HepG2 (cell line): ENCODE data around the gene APC2. TPM values are rescaled to one million over a fixed set of nuclear protein-coding genes. Genes with fewer than 3 reads are reported as not detected.

Experiments
- ATAC-seq: fragments of 200-7000 bp; cut with Tn5 transposase; 3 replicates; pipeline ENCODE4 v1.9.1; 2020; ENCODE audit warnings: mild to moderate bottlenecking, moderate library complexity
- BruUV-seq: library from RNA; stranded (reverse); fragments of 400-500 nt; replicated peaks from 2 replicates; lab custom pipeline; 2021; lab: Mats Ljungman, UMichigan
- CTCF ChIA-PET: fragments of 300-600 bp; formaldehyde crosslinking; extraction: SDS; loops from one replicate; lab custom pipeline; 2021; ENCODE audit warnings: low total read pairs, inconsistent platforms, low intra/inter-chr PET ratio; lab: Yijun Ruan, JAX
- POLR2A ChIA-PET: fragments of 350-600 bp; sonication (Branson Sonifier 250); formaldehyde crosslinking; loops from one replicate; lab custom pipeline; 2020; ENCODE audit warnings: antibody characterized with exemption, inconsistent platforms; lab: Yijun Ruan, JAX
- DNase-seq: peaks from one replicate; pipeline ENCODE4 v3.0.0-alpha.2; 2015; ENCODE audit warnings: low spot score
- FAIRE-seq: peaks from 3 replicates; lab custom pipeline; 2011; peaks lifted over from hg19 to GRCh38; lab: Jason Lieb, UNC
- H2AFZ ChIP-seq: one replicate; pipeline ENCODE4 v1.6.1; 2011; ENCODE audit warnings: low read length, inconsistent platforms
- H3K27ac ChIP-seq: fragments of 300-600 bp; 3 replicates; pipeline ENCODE4 v1.8.0; 2011; ENCODE audit warnings: mixed run types, mild to moderate bottlenecking, mixed read lengths, low read length, inconsistent platforms; ENCODE audit not compliant: insufficient read depth; ENCODE audit errors: extremely low read length
- H3K27me3 ChIP-seq, 2 experiments: fragments of 200-600 bp in 1 of 2; 2 replicates in 1 of 2; 3 replicates in 1 of 2; pipeline versions ENCODE4 v1.6.0 to v1.8.0; 2011; ENCODE audit warnings: low read length in 2 of 2, mild to moderate bottlenecking in 2 of 2, moderate library complexity in 2 of 2, inconsistent platforms in 1 of 2; ENCODE audit not compliant: insufficient read depth in 2 of 2, control insufficient read depth in 1 of 2
- H3K36me3 ChIP-seq, 2 experiments: fragments of 200-600 bp in 1 of 2; replicated peaks in 1 of 2; 2 replicates in 1 of 2; 3 replicates in 1 of 2; pipeline versions ENCODE4 v1.5.1 to v1.8.0; 2011; ENCODE audit warnings: low read length in 2 of 2, inconsistent platforms in 1 of 2; ENCODE audit not compliant: insufficient read depth in 2 of 2, control insufficient read depth in 1 of 2
- H3K4me1 ChIP-seq: 2 replicates; pipeline ENCODE4 v1.5.1; 2012; ENCODE audit warnings: low read length, inconsistent platforms; ENCODE audit not compliant: insufficient read depth
- H3K4me2 ChIP-seq: 2 replicates; pipeline ENCODE4 v1.6.0; 2011; ENCODE audit warnings: low read depth, low read length, inconsistent platforms
- H3K4me3 ChIP-seq, 3 experiments: fragments of 200-600 bp in 1 of 3; sonication (generic), shearing (Covaris generic) in 1 of 3; replicated peaks in 1 of 3; 2 replicates each; pipeline ENCODE4 v1.5.1; 2011 to 2016; ENCODE audit warnings: low read length in 3 of 3, inconsistent platforms in 2 of 3, low read depth in 2 of 3, mild to moderate bottlenecking in 2 of 3, control low read depth in 1 of 3, mixed read lengths in 1 of 3; ENCODE audit not compliant: insufficient read depth in 1 of 3
- H3K79me2 ChIP-seq: one replicate; pipeline ENCODE4 v1.6.1; 2011; ENCODE audit warnings: low read length, inconsistent platforms; ENCODE audit not compliant: insufficient read depth
- H3K9ac ChIP-seq: 2 replicates; pipeline ENCODE4 v1.6.0; 2011; ENCODE audit warnings: mild to moderate bottlenecking, low read depth, low read length, inconsistent platforms; ENCODE audit not compliant: insufficient read depth
- H3K9me3 ChIP-seq: 2 replicates; pipeline ENCODE4 v1.5.1; 2012; ENCODE audit warnings: mild to moderate bottlenecking, low read length
- H4K20me1 ChIP-seq: 2 replicates; pipeline ENCODE4 v1.6.0; 2011; ENCODE audit warnings: inconsistent platforms, mild to moderate bottlenecking, low read length, moderate library complexity; ENCODE audit not compliant: insufficient read depth
- GABPB1 ChIP-seq: IDR thresholded peaks from 2 replicates; pipeline ENCODE4 v1.6.1; 2016; ENCODE audit warnings: mild to moderate bottlenecking, missing genetic modification reagents, moderate library complexity, missing compliant biosample characterization
- IRF2 ChIP-seq: IDR thresholded peaks from 2 replicates; pipeline ENCODE4 v1.6.1; 2018; ENCODE audit warnings: missing genetic modification reagents, missing compliant biosample characterization
- MAX ChIP-seq: IDR thresholded peaks from 2 replicates; pipeline ENCODE4 v1.6.1; 2012; ENCODE audit warnings: inconsistent platforms
- MLX ChIP-seq: IDR thresholded peaks from 2 replicates; pipeline ENCODE4 v1.6.1; 2016
- MTERF4 ChIP-seq: sonication (generic); formaldehyde crosslinking; IDR thresholded peaks from 2 replicates; pipeline ENCODE4 v1.8.0; 2023; ENCODE audit warnings: mild to moderate bottlenecking, missing genetic modification reagents
- NFYB ChIP-seq: sonication (generic); formaldehyde crosslinking; IDR thresholded peaks from 2 replicates; pipeline ENCODE4 v1.4.0; 2020; ENCODE audit warnings: missing genetic modification reagents
- ONECUT2 ChIP-seq: sonication (generic); formaldehyde crosslinking; IDR thresholded peaks from 2 replicates; pipeline ENCODE4 v1.4.0; 2020; ENCODE audit warnings: missing genetic modification reagents
- RBFOX2 ChIP-seq: fragments of 200-400 bp; formaldehyde crosslinking; IDR thresholded peaks from 2 replicates; pipeline ENCODE4 v1.6.1; 2017; ENCODE audit warnings: low read depth, mild to moderate bottlenecking, low read length
- TBP ChIP-seq: sonication (generic); formaldehyde crosslinking; IDR thresholded peaks from 2 replicates; pipeline ENCODE4 v1.5.0; 2020; ENCODE audit warnings: missing genetic modification reagents
- ZNF274 ChIP-seq: sonication (generic); formaldehyde crosslinking; IDR thresholded peaks from 2 replicates; pipeline ENCODE4 v1.5.1; 2020; ENCODE audit warnings: mild to moderate bottlenecking, missing genetic modification reagents
- ZNF275 ChIP-seq: sonication (generic); formaldehyde crosslinking; IDR thresholded peaks from 2 replicates; pipeline ENCODE4 v1.8.0; 2022; ENCODE audit warnings: missing genetic modification reagents, mild to moderate bottlenecking, inconsistent platforms, borderline replicate concordance
- WGBS: methylation state at CpG from one replicate; pipeline ENCODE4 v1.1.6; 2017; ENCODE audit warnings: low lambda C conversion rate; 5-methylcytosine and 5-hydroxymethylcytosine counted together
- in situ Hi-C: cut with HindIII; loops from 2 replicates; pipeline ENCODE4 v1.10.0; 2017; ENCODE audit warnings: low pct_unique_long_range_greater_than_20kb; ENCODE audit not compliant: extremely low pct_ligation_motif_present
- intact Hi-C: fragments of 100-400 bp; cut with micrococcal nuclease; formaldehyde crosslinking; loops from one replicate; pipeline ENCODE4 v1.10.0; 2022; ENCODE audit not compliant: unreplicated experiment
- polyA plus RNA-seq, 8 experiments: library from polyadenylated mRNA; depleted of rRNA in 3 of 8; stranded (reverse) in 7 of 8; unstranded in 1 of 8; fragments of >200 nt; fragmentation: Illumina TruSeq in 4 of 8; extraction: Trizol in 4 of 8; gene quantifications; 2 replicates each; pipeline versions ENCODE4 v1.2.1 to v1.2.3, GENCODE V29; 2011 to 2016; ENCODE audit warnings: low read depth in 4 of 8, missing spikeins in 1 of 8, mixed read lengths in 1 of 8; ENCODE audit not compliant: insufficient read depth in 1 of 8
- total RNA-seq, 5 experiments: library from RNA; depleted of rRNA; stranded (reverse); fragments of >200 nt; fragmentation: Illumina TruSeq; extraction: Trizol; gene quantifications; 2 replicates each; pipeline ENCODE4 v1.2.3, GENCODE V29; 2016; ENCODE audit warnings: low read depth in 1 of 5

The APC2 gene
- total and polyA plus RNA-seq, 2 of the 13 experiments (the other 11 are each of a cell fraction or from before 2014, with no cell fraction given), result 0.08 to 0.22 TPM

- no peak overlapping the region for H3K4me3 ChIP-seq
- H3K9me3 ChIP-seq, result no peaks in the 10 kb centered on the region
- 96% methylated on average over 57 of the region's 92 CpGs for WGBS
- H2AFZ ChIP-seq, result no peak overlapping the region
- H3K27ac ChIP-seq, result no peak overlapping the region
- BruUV-seq, result no TSS peak
- intact Hi-C loops (no loop called here), in situ Hi-C loops (no loop called here)
- 0 out of 2 replicates have a peak, but pooled peaks have one; percentile 5 for TF ChIP-seq RBFOX2
- no peak for TF ChIP-seq MTERF4 (CRISPR knock-in tag)
- TF ChIP-seq MLX (CRISPR knock-in tag), result no peak
- H3K36me3 ChIP-seq, result no peaks in the 10 kb centered on the region
- no peak overlapping the region for H3K9ac ChIP-seq
- no peak for FAIRE-seq
- CTCF ChIA-PET, result no interaction called here
- POLR2A ChIA-PET, result no interaction called here
- no peaks in the 10 kb centered on the region for H3K79me2 ChIP-seq
- DNase-seq, result no peak
- no peak for ATAC-seq
- H3K27me3 ChIP-seq, result no peaks in the 10 kb centered on the region
- peaks cover 12% of the 10 kb centered on the region for H4K20me1 ChIP-seq
- H3K4me1 ChIP-seq, result peaks cover 25% of the 10 kb centered on the region
- peak overlapping the region; percentile 76; the same call in 1 of the 2 replicates for H3K4me2 ChIP-seq
Measured at GRCh38 chr19:1467490-1468273, 17.8 kb downstream of the APC2 start.

GRCh38 chr19:1468274-1468820, 18.4 kb downstream of the APC2 start:
- Histone ChIP-seq H3K36me3 (no peaks in the 10 kb centered on the region; a peak in 1 of 5 replicates), H3K9ac (0 out of 2 replicates have a peak overlapping the region, but pooled peaks have one; percentile 43), H3K27ac (no peak overlapping the region), H3K4me2 (peak overlapping the region; percentile 76), H3K27me3 (no peaks in the 10 kb centered on the region), H3K4me3 (peak overlapping the region; percentile 45 to 69 (median 55); a peak in 4 of 6 replicates), H4K20me1 (peaks cover 12% of the 10 kb centered on the region), H2AFZ (no peak overlapping the region), H3K9me3 (no peaks in the 10 kb centered on the region), H3K4me1 (peaks cover 25% of the 10 kb centered on the region), H3K79me2 (no peaks in the 10 kb centered on the region)
- DNase-seq (no peak), ATAC-seq (no peak), FAIRE-seq (no peak)
- POLR2A ChIA-PET, result interaction anchor here (0.9 to 1.1 kb wide), 2 partner anchors 13 to 200 kb away, joined by 3 to 4 read pairs; partner anchors contain the start of gene CIRBP
- in situ Hi-C loops, result no loop called here
- no TSS peak for BruUV-seq
- CTCF ChIA-PET, result no interaction called here
- 94% methylated on average over 7 of the region's 49 CpGs for WGBS
- intact Hi-C loops, result no loop called here
- TF ChIP-seq NFYB (CRISPR knock-in tag), result 0 out of 2 replicates have a peak, but pooled peaks have one; percentile 10
- TF ChIP-seq TBP (CRISPR knock-in tag), result no peak
- TF ChIP-seq ONECUT2 (CRISPR knock-in tag), result no peak
- peak; percentile 34; the same call in 1 of the 2 replicates for TF ChIP-seq GABPB1 (CRISPR knock-in tag)
- TF ChIP-seq IRF2, result 0 out of 2 replicates have a peak, but pooled peaks have one; percentile 4
- TF ChIP-seq ZNF274 (CRISPR knock-in tag), result no peak
- TF ChIP-seq MAX, result 0 out of 2 replicates have a peak, but pooled peaks have one; percentile 7
- TF ChIP-seq ZNF275 (CRISPR knock-in tag), result no peak
